ENCODE measurements around the gene KBTBD12.
"Not testable (repeated sequence)": the region's sequence is repeated elsewhere in the genome, so short reads cannot be mapped to it uniquely, and the experiment has no call there.

KBTBD12 gene

GRCh38 chr3:127903611-127904375 lies 11.2 kb upstream of the KBTBD12 start:
- DNase-seq (ENCODE audit: low read depth in 2 of 2) = no peak

GRCh38 chr3:127905556-127905955 lies 9.5 kb upstream of the KBTBD12 start:
- no peak for DNase-seq (ENCODE audit: low read depth in 2 of 2)

GRCh38 chr3:127906653-127907052 lies 8.4 kb upstream of the KBTBD12 start:
- not testable (repeated sequence) for DNase-seq (ENCODE audit: low read depth in 2 of 2)

- no peak for DNase-seq (ENCODE audit: low read depth in 2 of 2)
Observed at GRCh38 chr3:127908202-127908601, 6.8 kb upstream of the KBTBD12 start.

GRCh38 chr3:127908951-127909350 lies 6.1 kb upstream of the KBTBD12 start:
- DNase-seq (ENCODE audit: low read depth in 2 of 2) = no peak

- no peak for DNase-seq (ENCODE audit: low read depth in 2 of 2)
Observed at GRCh38 chr3:127909646-127910045, 5.4 kb upstream of the KBTBD12 start.

- DNase-seq (ENCODE audit: low read depth in 2 of 2) = no peak
Observed at GRCh38 chr3:127911421-127911931, 3.6 kb upstream of the KBTBD12 start.

- DNase-seq (ENCODE audit: low read depth in 2 of 2) = not testable (repeated sequence)
Observed at GRCh38 chr3:127913841-127914240, 1.2 kb upstream of the KBTBD12 start.

- no peak for DNase-seq (ENCODE audit: low read depth in 2 of 2)
Observed at GRCh38 chr3:127914584-127914983, 448 bp upstream of the KBTBD12 start.

- no peak for DNase-seq (ENCODE audit: low read depth in 2 of 2)
Observed at GRCh38 chr3:127915937-127916493, 983 bp downstream of the KBTBD12 start.

- DNase-seq (ENCODE audit: low read depth in 2 of 2) = no peak
Observed at GRCh38 chr3:127920738-127921137, 5.7 kb downstream of the KBTBD12 start.

- no peak for DNase-seq (ENCODE audit: low read depth in 2 of 2)
Observed at GRCh38 chr3:127923611-127924010, 8.6 kb downstream of the KBTBD12 start.

GRCh38 chr3:127925384-127925783 lies 10.4 kb downstream of the KBTBD12 start:
- DNase-seq (ENCODE audit: low read depth in 2 of 2) = no peak

- no peak for DNase-seq (ENCODE audit: low read depth in 2 of 2)
Observed at GRCh38 chr3:127927829-127928604, 13.0 kb downstream of the KBTBD12 start.

- DNase-seq (ENCODE audit: low read depth in 2 of 2) = no peak
Observed at GRCh38 chr3:127929818-127930413, 14.9 kb downstream of the KBTBD12 start.

- no peak for DNase-seq (ENCODE audit: low read depth in 2 of 2)
Observed at GRCh38 chr3:127933396-127933795, 18.4 kb downstream of the KBTBD12 start.

- DNase-seq (ENCODE audit: low read depth in 2 of 2) = no peak
Observed at GRCh38 chr3:127938800-127939199, 23.8 kb downstream of the KBTBD12 start.

GRCh38 chr3:127940116-127940515 lies 25.1 kb downstream of the KBTBD12 start:
- no peak for DNase-seq (ENCODE audit: low read depth in 2 of 2)

GRCh38 chr3:127942613-127943012 lies 27.6 kb downstream of the KBTBD12 start:
- no peak for DNase-seq (ENCODE audit: low read depth in 2 of 2)

GRCh38 chr3:127948211-127948610 lies 33.2 kb downstream of the KBTBD12 start:
- no peak for DNase-seq (ENCODE audit: low read depth in 2 of 2)

GRCh38 chr3:127949446-127950055 lies 34.5 kb downstream of the KBTBD12 start:
- no peak for DNase-seq (ENCODE audit: low read depth in 2 of 2)

- no peak for DNase-seq (ENCODE audit: low read depth in 2 of 2)
Observed at GRCh38 chr3:127951276-127951675, 36.2 kb downstream of the KBTBD12 start.

Measured in fibroblast of skin of left quadriceps (primary cell).